Parathyroid adenoma (tissue), 2 donors: ENCODE measurements around the gene PROZ.

Experiments
- H2AFZ ChIP-seq: fragments of 300-600 bp; sonication (generic); one replicate; pipeline ENCODE4 v1.7.0; 2017; ENCODE audit warnings: antibody characterized with exemption, mild to moderate bottlenecking
- H3K27ac ChIP-seq: fragments of 300-600 bp; sonication (generic); one replicate; pipeline ENCODE4 v1.7.0; 2017
- H3K27me3 ChIP-seq: fragments of 300-600 bp; sonication (generic); one replicate; pipeline ENCODE4 v1.7.0; 2017; ENCODE audit warnings: low read length; ENCODE audit not compliant: control insufficient read depth, insufficient read depth
- H3K36me3 ChIP-seq: fragments of 300-600 bp; sonication (generic); one replicate; pipeline ENCODE4 v1.7.0; 2017; ENCODE audit warnings: low read length; ENCODE audit not compliant: control insufficient read depth, insufficient read depth
- H3K4me1 ChIP-seq: fragments of 300-600 bp; sonication (generic); one replicate; pipeline ENCODE4 v1.7.0; 2017; ENCODE audit warnings: control low read depth
- H3K4me2 ChIP-seq: fragments of 300-600 bp; sonication (generic); one replicate; pipeline ENCODE4 v1.7.0; 2017; ENCODE audit warnings: low read length
- H3K4me3 ChIP-seq: fragments of 300-600 bp; sonication (generic); one replicate; pipeline ENCODE4 v1.7.0; 2017; ENCODE audit warnings: low read depth, low read length
- H3K79me2 ChIP-seq: fragments of 300-600 bp; sonication (generic); one replicate; pipeline ENCODE4 v1.7.0; 2017; ENCODE audit warnings: control low read depth
- H3K9ac ChIP-seq: fragments of 300-600 bp; sonication (generic); one replicate; pipeline ENCODE4 v1.7.0; 2017; ENCODE audit warnings: mild to moderate bottlenecking
- H3K9me3 ChIP-seq: fragments of 300-600 bp; sonication (generic); one replicate; pipeline ENCODE4 v1.7.0; 2017; ENCODE audit warnings: low read length; ENCODE audit not compliant: control insufficient read depth
- TF ChIP-seq, protein P1 (sequence below): fragments of 300-600 bp; sonication (generic); IDR thresholded peaks from one replicate; pipeline ENCODE4 v1.7.0; 2017; ENCODE audit warnings: antibody characterized with exemption, mild to moderate bottlenecking
- donor health status: primary hyperparathyroidism.

PROZ gene

DNA sequence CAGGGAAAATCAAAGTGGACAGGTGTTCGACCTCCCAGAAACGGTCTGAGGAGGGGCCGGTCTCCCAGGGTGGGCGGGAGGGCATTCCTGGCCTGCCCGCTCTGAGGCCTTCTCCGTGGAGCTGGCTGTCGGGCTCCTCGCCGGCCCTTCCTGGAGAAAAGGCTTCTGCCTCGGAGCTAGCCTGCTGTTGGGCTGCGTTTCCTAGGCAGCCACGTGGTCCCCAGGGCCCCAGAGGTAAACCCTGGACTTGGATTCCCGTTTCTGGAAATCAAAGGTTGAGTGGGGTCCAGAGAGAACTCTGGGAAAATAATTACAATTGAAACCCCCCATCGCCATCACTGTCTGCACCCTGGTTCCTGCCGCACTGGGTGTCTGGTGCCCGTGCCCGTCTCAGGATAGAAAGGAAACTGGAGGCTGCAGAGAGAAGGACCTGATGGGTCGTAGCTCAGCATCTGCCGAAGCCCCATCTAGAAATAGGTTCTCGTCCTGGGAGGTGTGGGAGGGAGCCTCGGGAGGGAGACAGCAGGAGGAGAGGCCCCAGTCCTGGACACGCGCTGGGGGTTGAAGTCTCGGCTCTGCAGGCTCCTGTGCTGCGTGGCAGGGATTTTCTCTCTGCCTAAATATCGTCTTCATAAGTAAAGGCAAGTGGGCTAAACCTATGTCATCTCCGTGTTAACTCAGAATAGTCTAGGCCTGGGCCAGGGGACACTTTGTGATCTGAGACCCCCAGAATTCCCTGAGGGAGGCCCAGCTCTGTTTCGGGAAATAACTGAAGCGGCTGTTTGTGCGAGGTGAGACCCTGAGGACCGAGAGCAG is 7.7 kb upstream of the PROZ start:
- no peak overlapping the region for H2AFZ ChIP-seq
- H3K27ac ChIP-seq: no peak overlapping the region
- H3K4me2 ChIP-seq: no peak overlapping the region
- TF ChIP-seq, protein P1, sequence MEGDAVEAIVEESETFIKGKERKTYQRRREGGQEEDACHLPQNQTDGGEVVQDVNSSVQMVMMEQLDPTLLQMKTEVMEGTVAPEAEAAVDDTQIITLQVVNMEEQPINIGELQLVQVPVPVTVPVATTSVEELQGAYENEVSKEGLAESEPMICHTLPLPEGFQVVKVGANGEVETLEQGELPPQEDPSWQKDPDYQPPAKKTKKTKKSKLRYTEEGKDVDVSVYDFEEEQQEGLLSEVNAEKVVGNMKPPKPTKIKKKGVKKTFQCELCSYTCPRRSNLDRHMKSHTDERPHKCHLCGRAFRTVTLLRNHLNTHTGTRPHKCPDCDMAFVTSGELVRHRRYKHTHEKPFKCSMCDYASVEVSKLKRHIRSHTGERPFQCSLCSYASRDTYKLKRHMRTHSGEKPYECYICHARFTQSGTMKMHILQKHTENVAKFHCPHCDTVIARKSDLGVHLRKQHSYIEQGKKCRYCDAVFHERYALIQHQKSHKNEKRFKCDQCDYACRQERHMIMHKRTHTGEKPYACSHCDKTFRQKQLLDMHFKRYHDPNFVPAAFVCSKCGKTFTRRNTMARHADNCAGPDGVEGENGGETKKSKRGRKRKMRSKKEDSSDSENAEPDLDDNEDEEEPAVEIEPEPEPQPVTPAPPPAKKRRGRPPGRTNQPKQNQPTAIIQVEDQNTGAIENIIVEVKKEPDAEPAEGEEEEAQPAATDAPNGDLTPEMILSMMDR: no peak
- no peaks in the 10 kb centered on the region for H3K36me3 ChIP-seq
- H3K27me3 ChIP-seq: no peaks in the 10 kb centered on the region
- H3K9ac ChIP-seq: no peak overlapping the region
- H3K79me2 ChIP-seq: no peaks in the 10 kb centered on the region
- peaks cover 3% of the 10 kb centered on the region for H3K4me1 ChIP-seq
- no peak overlapping the region for H3K4me3 ChIP-seq
- no peaks in the 10 kb centered on the region for H3K9me3 ChIP-seq

DNA sequence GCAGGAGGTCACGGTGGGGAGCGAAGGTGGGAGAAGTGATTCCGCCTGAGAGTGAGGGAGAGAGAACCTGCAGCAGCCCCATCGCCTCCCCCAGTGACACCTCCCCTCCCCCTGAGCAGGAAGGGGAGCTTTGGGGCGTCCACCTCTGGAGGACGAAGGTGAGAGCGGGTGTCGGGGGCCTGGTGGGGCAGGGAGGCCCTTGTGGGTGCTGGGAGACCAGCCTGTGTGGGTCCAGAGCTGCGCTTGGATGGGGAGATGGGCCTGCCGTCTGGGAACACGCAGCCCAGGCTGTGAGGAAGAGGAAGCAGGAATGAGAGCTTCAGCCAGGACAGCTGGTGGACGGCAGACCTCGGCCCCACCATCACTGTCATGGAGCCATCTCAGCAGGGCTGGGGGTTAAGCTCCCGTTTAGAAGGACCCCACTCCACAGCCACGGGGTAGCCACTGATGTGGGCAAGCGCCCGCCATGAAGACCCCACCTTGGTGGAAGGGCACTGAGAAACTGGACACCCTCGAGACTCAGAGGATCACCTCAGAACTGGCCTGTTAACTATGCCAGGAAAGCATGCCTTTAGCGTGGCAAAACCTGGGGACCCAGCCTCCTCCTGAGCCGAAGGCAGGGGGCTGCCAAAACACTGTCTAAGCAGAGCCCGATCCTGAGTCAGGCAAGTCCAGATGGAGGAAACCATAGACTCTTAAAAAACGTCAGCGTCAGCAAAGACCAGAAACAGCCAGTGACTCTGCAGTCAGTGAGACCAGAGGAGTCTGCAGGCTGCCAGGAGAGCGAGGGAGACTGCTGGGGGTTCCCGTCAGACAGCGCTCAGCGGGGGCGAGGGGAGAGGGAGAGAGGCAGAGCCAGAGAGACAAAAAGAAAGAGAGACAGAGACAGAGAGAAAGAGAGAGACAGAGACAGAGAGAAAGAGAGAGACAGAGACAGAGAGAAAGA is 6.4 kb upstream of the PROZ start:
- Histone ChIP-seq H3K36me3 (no peaks in the 10 kb centered on the region), H3K9me3 (no peaks in the 10 kb centered on the region), H3K79me2 (no peaks in the 10 kb centered on the region), H2AFZ (peak overlapping the region; percentile 86), H3K27ac (no peak overlapping the region), H3K4me1 (peaks cover 3% of the 10 kb centered on the region), H3K9ac (no peak overlapping the region), H3K4me3 (peak overlapping the region; percentile 67), H3K4me2 (peak overlapping the region; percentile 99), H3K27me3 (no peaks in the 10 kb centered on the region)
- TF ChIP-seq, protein P1: no peak

- Histone ChIP-seq H3K4me3 (peak overlapping the region; percentile 67), H3K9ac (no peak overlapping the region), H3K27ac (no peak overlapping the region)
These were observed 5.8 kb upstream of the PROZ start for GRCh38 chr13:113152691-113152983.

GRCh38 chr13:113152984-113153809 is 5.3 kb upstream of the PROZ start:
- Histone ChIP-seq H3K9ac (no peak overlapping the region), H2AFZ (peak overlapping the region; percentile 86)

More at GRCh38 chr13:113152691-113152983, 5.8 kb upstream of the PROZ start:
- no peaks in the 10 kb centered on the region for H3K36me3 ChIP-seq
- TF ChIP-seq, protein P1: no peak
- H3K27me3 ChIP-seq: no peaks in the 10 kb centered on the region
- no peaks in the 10 kb centered on the region for H3K9me3 ChIP-seq
- H3K4me1 ChIP-seq: peaks cover 3% of the 10 kb centered on the region
- H3K79me2 ChIP-seq: no peaks in the 10 kb centered on the region
- H3K4me2 ChIP-seq: peak overlapping the region; percentile 99
- peak overlapping the region; percentile 86 for H2AFZ ChIP-seq

More at GRCh38 chr13:113152984-113153809, 5.3 kb upstream of the PROZ start:
- Histone ChIP-seq H3K36me3 (no peaks in the 10 kb centered on the region), H3K27me3 (no peaks in the 10 kb centered on the region), H3K4me1 (peaks cover 3% of the 10 kb centered on the region), H3K79me2 (no peaks in the 10 kb centered on the region), H3K4me2 (peak overlapping the region; percentile 99), H3K4me3 (peak overlapping the region; percentile 67), H3K27ac (peak overlapping the region; percentile 80), H3K9me3 (no peaks in the 10 kb centered on the region)
- TF ChIP-seq, protein P1: no peak
